GM18517 (cell line): ENCODE measurements around the gene EVL.

Source experiments
- ATAC-seq: cut with Tn5 transposase; IDR thresholded peaks from one replicate; pipeline ENCODE4 v1.9.1; 2021; ENCODE audit warnings: mild to moderate bottlenecking, moderate library complexity; ENCODE audit not compliant: unreplicated experiment

EVL gene

DNA sequence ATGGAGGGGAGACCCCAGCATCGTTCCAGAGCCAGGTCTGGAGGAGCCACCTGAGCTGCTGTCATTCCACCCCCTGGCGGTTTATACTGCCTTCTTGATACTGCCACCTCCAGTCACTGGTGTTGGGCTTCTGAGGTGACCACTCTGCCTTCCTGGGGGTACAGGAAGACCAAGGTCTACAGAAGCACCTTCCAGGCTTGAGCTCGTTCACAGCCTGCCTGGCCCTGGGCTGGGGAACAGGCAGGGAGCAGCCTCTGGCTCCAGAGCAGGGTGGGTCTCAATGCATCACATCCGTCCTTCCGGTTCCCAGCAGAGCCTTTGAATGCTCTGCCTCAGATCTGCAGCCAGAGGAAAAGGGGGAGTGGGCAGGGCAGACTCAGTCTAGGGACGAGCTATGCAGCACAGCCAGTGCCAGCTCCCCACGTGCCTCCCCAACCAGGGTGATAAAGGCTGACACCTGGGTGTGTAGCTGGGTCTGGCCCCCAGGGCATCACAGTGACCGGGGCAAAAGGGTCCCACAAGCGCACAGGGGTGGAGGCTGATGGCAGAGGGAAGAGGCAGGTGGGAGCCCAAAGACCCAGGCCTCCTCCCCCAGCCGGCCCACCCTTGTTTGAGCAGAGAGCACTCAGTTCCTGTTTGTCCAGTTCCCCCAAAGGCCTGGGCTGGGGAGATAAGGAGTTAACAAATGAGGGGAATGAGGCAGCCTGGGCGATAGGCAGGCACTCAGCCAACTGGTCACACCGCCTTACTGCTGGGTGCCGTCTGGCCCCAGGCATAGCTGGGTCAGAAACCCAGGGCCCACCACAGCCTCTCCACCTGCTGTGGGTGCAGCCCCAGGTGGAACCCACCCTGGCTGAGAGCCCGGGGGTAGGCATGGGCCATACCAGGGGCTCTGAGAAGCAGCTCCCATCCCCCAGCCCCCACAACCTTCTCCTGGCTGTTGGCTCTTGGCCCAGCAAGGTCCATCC lies 77.1 kb downstream of the EVL start:
- no peak for ATAC-seq

DNA sequence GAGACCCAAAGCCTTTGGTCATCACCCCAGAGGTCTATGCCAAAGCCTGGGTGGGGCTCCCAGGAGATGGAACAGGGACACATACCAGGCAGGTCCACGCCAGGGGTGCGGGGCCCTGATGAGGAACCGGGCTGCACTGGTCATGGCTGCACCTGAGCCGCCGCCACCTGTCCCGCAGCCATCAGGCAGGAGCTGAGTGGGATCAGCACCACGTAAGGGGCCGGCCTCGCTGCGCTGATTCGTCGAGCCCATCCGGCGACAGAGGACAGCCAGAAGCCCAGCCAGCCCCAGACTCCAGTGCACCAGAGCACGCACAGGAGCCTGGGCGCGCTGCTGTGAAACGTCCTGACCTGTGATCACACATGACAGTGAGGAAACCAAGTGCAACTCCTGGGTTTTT lies 78.3 kb downstream of the EVL start:
- ATAC-seq = no peak

DNA sequence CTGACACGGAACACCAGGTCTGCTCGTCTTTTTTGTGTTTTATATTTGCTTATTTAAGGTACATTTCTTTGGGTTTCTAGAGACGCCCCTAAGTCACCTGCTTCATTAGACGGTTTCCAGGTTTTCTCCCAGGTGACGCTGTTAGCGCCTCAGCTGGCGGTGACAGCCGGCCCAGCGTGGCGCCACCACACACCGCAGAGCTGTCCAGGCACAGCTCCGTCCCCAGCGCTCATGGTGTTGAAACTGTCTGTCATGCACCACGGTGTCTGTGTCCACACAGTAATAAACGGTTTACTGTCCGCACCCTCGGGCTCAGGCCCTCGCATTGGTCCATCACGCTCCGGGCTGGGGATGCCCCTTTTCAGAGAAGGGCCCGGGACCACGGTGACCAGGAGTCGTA lies 78.7 kb downstream of the EVL start:
- no peak for ATAC-seq

DNA sequence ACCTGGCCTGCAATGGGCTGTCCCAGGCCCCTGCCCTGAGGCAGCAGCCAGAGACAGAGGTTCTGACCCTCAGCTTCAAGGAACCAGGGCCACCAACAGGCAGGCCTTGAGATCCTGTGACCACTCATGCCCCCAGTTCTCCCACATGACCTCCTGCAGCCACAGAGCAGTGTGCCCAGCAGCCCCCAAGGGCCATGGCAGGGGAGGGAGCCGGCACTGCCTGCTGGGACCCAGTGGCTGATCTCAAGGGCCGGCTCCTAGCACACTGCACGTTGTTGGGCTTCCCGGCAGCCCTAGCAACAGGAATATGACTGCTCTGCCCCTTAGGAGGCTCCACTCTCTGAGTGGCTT lies 79.4 kb downstream of the EVL start:
- no peak for ATAC-seq

DNA sequence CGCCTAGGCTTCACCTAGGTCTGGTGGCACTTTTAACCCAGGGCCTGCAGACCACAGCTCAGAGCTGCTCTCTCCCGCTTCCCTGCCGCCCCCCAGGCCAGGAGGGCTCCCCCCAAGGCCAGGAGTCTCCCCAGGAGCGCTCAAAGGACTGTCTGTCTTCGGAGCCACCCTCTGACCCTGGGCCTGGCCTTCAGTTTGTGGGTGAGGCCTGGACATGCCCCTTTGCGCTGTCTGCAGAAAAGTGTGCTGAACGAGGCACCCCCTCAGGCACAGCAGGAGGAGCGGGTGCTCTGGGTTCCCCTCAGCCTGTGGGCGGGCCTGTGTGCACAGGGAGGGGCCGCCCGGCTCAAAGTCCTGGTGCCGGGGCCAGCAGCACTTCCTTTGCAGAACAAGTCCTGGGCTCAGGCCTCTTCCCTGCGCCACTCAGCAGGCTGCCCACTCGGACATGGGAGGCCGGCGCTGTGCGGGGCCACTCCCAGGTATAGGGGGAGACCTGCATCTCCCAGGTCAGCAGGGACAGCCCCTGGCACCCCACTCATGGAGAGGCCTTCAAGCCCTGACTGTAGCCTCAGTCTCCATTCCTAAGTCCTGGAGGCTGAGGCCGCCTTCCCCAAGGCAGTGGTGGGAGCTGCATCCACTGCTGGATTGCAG lies 79.9 kb downstream of the EVL start:
- ATAC-seq = no peak

DNA sequence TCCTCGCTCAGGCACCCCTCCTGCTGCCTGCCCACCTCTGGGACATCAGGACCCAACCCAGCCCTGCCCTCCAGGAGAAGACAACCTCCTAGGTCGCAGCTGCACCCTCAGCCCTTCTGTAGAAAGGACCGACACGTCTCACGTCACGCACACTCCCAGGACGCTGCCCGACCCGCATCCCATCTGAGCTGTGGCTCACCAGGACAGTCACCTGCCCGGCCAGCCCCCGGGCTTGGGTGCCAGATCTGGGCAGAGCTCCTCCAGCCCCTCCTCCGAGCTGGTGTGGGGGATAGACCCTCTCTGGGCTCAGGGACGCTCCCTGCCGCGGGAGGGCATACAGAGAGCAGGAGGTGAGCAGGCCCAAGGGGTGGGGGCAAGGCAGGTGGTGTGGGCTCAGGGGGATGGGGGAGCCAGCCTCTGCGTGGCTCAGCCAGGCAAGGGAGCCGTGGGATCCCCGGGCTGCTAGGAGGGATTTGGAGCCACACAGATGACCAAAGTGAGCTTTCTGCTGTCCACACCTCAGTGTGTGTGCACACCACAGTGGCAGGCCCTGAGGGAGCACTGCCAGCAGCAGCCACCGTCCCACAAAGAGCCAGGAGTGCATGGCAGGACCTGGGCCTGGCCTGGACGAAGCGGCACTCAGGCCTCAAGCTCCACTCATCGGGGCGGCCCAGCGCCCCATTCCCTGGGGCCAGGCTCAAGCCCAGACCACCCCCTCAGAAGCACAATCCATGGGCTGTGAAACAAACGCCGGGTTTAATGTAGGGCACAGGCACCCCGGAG lies 80.7 kb downstream of the EVL start:
- ATAC-seq = no peak

DNA sequence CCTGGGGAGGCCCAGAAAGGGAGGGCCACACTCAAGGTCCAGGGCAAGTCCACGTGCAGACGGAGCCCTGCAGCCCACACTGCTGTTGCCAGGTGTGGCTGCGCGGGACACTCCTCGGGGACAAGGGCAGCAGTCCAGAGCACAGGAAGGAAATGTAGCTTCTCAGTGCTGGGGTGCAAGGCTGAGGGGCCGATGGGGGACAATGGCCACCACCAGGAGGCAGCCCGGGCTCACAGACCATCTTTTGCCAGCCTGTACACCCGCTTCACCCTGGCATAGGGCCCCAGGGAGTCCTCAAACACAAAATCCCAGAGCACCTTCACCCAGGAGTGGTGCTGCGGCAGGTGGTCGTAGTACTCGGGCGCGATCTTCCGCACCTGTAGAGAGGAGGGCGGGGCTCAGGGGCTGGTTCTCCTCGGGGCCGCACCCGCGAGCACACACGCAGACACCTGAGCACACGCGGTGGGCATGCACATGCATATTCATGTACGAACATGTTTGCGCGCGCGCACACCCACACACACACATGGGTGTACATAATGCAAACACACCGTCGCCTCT lies 81.4 kb downstream of the EVL start:
- ATAC-seq = no peak

DNA sequence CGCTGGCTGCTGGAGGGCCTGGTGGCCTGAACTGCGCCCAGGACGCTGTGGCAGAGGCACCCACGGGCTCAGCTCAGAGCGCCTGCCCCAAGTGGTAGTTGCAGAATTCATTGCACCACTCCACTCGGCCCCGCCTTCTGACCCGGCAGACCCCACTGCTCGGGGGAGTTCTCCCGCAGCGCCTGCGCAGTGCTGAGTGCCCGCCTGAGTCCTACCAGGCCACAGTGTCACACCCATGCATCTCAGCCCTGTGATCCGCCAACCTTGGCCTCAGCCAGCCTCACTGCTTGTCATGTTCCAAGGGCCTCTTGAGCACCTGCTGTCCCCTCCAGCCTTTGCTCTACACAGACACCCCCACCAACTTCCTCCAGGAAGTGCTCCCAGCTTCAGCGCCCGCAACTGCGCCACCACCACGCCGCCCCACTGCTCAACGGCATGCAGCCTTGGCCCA lies 82.0 kb downstream of the EVL start:
- no peak for ATAC-seq

DNA sequence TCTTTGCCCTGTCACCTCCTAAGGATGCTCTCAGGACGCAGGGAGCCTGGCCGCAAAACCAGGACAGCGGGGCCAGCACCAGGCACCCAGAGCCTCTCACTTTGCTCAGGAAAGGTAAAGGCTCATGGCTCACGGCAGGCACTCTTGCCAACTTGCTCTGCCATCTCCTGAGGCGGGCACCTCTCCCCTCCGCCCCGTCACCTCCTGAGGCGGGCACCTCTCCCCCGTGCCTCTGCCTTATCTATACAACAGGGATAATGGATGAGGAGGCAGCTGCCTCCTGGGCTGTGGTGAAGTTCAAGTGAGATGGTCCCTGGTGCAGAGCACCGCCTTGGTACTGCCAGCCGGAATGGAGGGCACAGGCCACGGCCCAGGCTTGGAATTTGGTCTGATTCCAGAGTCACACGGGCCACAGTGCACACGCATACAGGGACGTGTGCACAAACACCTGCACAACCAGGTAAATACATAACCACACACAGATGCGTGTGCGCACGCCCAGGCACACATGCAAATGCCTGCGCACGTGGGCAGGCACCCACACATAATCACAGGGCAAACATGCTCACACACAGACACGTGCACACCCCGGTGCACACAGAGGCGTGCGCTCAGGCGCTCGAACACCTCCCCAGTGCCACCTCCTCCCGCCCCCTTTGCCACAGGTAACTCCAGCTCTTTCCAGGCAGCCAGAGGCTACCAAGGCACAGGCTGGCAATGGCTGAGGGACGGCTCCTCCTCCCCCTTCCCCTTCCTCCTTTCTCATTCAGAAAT lies 82.7 kb downstream of the EVL start:
- ATAC-seq = no peak

DNA sequence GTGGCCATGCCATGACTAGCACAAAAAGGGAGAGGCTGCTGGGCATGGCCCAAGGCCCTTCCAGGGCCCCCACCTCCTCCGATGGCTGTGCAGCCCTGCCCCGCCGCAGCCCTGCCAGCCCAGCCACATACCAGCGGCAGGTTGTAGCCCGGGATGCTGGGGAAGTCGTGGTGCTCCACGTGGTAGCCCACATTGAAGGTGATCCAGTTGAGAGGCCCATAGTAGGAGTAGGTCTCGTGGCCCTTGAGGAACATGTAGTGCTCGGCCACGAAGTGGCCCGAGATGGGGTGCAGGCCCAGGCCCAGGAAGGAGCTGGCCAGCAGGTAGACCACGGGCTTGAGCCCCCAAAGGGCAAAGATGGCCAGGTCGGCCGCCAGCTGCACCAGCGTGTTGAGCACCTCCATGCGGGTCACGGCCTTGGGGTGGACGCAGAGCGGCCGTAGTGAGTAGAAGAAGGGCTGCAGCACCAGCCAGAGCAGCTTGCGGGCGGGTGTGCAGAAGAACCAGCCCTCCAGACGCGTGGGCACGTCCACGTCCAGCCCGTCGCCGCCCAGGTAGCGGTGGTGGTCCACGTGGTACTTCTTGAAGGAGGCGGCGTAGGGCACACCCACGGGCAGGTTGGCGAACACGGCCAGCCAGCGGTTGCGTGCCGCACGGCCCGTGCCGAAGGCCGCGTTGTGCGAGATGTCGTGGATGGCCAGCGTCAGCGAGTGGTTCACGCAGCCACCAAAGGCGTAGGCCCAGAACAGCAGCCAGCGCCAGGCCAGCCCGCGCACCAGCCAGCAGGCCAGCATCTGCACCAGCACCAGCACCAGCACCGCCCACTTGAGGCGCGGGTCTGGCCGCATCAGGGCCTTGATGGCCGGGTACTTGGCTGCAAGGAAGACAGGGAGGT lies 83.9 kb downstream of the EVL start:
- ATAC-seq = no peak

DNA sequence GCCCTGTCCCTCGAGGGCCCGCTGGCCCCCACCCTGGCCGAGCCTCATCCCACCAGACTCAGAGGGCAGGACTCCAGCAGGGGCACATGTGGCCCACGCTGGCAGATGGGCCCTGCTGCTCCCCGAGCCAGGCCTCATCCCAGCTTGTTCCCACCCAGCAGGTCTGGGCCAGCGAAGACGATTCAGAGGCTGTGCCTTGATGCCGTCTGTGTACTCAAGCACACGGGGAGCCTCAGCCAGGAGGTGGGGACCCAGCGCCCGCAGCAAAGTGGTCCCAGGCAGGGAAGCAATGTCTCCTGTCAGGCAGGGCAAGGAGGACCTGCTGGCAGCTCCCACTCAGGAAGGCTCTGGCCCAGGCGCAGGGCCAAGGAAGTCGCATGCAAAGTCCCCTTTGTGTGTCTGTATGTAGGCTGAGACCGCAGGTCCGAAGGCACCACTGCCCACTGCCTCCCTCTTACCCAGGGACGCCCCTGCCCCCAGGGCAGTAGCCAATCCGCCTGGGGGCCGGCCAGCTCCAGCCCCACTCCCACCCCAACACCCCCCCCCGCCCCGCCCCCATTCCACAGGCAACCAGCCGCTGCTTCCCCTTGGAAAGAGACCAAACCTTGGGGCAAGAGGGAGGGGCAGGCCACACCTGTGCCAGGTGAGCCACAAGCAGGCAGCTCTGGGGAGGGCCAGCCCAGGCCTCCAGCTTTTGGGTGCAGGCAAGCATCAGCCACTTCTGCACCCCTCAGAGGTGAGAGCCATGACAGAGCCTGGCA lies 84.8 kb downstream of the EVL start:
- no peak for ATAC-seq

DNA sequence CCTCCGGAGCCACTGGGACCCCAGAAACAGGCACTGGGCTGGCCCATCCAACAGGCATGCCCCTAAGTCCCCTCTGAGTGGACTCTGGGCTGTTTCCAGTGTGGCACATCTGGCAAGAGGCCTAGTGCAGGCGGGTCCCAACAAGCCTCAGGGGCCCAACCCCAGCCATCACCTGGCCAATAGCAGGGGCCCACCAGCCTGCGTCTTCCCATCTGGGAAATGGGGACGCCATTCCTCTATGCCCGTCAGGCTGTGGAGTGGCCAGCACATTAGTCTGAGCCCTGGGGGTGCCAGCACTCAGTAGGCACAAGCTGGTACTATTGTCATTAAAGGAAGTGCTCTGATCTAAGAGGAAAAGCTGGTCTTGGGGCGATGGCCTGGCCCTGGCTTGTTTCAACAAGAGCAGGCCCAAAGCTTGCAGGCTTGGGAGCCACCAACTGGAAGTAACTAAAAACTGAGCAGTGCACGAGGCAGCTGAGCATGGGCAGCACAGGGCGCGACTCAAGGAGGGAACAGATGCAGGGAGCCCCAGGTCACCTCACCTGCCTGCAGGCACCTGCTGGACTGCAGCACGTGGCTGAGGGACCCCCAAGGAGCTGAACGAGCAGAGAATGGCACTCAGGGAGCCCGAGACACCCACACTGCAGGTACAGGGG lies 85.8 kb downstream of the EVL start:
- ATAC-seq = no peak

DNA sequence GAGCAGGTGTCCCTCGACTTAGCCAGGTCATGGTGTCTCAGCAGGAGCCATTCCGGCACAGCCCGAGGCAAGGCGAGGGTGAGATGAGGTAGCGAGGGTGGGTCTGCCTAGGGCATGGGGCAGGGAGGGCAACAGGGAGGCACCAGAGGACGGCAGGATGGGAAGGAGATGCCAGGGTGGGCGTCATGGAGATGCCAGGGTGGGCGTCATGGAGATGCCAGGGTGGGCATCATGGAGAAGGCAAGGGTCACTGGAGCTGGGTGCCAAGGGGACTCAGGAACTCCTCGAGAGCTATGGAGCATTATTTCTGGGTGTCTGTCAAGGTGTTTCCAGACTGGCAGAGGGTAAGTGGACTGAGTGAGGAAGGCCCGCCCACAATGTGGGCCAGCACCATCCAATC lies 86.9 kb downstream of the EVL start:
- ATAC-seq = no peak

DNA sequence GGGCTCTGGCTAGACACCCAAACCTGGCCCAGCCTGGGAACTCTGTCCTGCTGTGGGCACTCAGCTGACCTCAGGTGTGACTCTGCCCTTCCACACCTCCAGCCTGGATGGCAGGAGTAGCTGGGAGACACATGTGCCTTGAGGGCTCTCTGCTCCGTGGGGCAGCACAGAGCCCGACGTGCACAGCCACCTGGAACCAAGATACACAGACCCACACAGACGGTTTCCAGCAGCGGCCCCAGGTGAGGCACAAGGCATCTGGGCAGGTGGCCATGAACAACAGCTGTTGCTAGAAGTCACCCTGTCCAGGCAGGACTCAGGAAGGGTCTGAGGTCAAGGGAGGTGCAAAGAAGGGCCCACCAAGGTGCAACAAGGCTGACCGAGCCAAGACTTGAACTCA lies 88.3 kb downstream of the EVL start:
- no peak for ATAC-seq

DNA sequence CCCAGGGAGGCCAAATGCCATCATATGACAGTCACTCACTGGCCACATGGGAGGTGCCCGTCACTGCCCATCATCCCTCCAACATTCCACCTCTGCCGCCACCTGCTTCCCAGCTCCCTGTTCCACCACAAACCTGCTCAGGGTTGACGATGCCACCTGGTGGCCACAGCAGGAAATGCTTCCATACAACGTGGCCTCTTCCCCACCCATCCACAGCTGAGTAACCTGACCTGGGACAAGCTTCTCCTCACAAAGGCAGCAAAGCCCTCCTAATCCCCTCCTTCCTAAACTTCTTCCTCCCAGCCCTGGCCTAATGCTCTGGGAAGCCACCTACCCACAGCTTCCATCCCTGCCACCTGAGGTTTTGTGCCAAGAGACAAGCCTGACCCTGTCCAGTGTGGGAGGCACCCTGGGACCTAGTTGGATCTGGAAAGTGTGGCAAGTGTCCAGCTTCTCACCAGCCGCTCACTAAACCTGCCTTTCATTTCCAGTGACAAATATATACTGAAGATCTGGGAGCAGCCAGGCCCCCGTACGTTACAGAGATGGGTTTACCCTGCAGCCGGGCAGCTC lies 89.9 kb downstream of the EVL start:
- no peak for ATAC-seq

DNA sequence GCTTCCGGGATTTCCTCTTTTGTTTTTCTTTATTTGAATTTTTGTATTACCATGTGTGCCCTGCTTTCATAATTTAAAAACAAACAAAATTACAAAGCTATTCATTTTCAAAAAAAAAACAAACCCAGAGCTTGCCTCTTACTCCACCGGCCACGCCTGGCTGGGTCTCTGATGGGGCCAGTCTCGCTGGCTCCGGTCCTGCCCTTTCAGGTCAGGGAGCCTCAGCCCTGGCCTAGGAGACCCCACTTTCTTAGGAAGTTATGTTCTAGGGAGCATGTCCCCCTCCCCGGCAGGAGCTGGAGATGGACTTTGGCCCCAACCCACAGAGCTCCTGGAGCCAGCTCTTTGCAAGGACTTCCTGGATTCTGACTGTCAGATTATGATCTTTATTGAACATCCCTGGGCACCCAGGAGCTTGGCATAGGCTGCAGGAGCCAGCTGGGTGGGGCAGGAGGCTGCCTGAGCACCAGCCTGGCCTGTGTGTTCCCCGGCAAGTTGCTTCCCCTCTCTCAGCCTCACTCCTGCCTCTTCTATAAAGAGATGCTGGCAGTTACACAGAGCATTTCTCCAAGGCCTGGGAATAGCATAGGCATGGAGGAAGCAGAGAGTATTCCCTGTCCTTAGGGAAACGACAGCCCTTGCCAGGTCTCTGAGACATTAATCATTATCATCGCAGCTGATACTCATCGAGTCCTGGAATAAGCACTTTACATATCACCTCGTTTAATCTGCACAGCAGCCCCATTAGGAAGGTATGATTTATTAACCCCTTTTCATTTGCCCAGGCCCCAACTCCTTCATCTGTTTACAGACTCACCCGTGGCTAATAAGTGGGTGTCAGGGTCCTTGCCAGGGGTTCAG lies 90.8 kb downstream of the EVL start:
- ATAC-seq = no peak

DNA sequence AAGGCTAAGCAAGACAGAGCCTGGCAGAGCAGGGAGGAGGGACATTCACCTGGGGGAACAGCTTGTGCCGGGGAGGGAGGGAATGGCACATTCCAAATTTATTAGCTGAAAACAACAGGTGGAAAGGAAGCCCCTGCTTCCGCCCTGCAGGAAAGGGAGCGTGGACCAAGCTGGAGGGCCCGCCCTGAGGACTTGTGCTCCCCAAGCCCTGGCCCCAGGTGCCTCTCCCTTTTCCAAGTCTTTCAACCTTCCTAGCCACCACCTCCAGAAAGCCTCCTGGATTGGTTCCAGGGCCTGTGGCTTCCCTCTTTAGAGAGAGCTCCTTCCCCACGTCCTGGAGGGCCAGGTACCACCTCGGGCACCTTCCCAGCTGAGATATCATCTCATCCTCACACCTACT lies 91.6 kb downstream of the EVL start:
- ATAC-seq = no peak
